ENCODE data around the gene NLK.

DNA sequence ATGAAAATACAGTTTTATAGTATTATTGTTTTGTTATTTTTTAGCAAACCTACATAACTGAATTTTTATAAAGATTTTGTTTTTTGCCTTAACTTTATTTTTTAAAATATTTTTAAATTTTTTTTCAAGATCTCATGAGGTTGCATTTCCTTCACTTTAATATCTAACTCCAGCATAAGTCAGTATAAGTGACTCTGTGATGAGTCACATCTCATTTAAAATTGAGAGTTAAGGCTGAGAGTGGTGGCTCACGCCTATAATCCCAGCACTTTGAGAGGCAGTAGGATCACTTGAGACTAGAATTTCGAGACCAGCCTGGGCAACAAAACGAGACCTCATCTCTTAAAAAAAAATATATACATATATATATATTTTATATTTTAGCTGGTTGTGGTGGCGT is 44.0 kb downstream of the NLK start:
- TF ChIP-seq POLR2A (IDR thresholded peaks at IDR 0.05; ENCODE audit: low read depth, low read length) (no peak), POLR2AphosphoS5 (IDR thresholded peaks at IDR 0.05; ENCODE audit: low read depth, low read length) (no peak)

Measured in GM12892 (cell line).